Testis (tissue), 3 donors: ENCODE measurements around the gene FBLN5. TPM values are rescaled to one million over a fixed set of nuclear protein-coding genes. Genes with fewer than 3 reads are reported as not detected.

ENCODE experiments used
- DNase-seq: peaks from one replicate; pipeline ENCODE4 v3.0.0-alpha.2; 2019
- H3K27ac ChIP-seq, 2 donors: fragments of 200-600 bp; sonication (generic); one replicate each; pipeline ENCODE4 v1.5.1; 2019
- H3K27me3 ChIP-seq: fragments of 200-600 bp; sonication (generic); one replicate; pipeline ENCODE4 v1.5.1; 2019
- H3K36me3 ChIP-seq: fragments of 200-600 bp; sonication (generic); one replicate; pipeline ENCODE4 v1.5.1; 2017; ENCODE audit warnings: low read depth; ENCODE audit errors: missing control alignments
- H3K4me1 ChIP-seq: fragments of 200-600 bp; sonication (generic); one replicate; pipeline ENCODE4 v1.5.1; 2019
- H3K4me3 ChIP-seq, 2 donors: fragments of 200-600 bp; sonication (generic); one replicate each; pipeline ENCODE4 v1.5.1; 2017 to 2019
- H3K9me3 ChIP-seq: fragments of 200-600 bp; sonication (generic); one replicate; pipeline ENCODE4 v1.5.1; 2017
- POLR2A ChIP-seq: fragments of 450-650 bp; IDR thresholded peaks from one replicate; pipeline ENCODE4 v1.6.1; 2017; ENCODE audit warnings: antibody characterized with exemption, mild to moderate bottlenecking, moderate library complexity
- WGBS, 2 donors: methylation state at CpG; one replicate each; pipeline ENCODE4 v1.1.5; 2018; 5-methylcytosine and 5-hydroxymethylcytosine counted together
- intact Hi-C: fragments of 100-400 bp; cut with DNase I; formaldehyde crosslinking; loops from one replicate; pipeline ENCODE4 v1.15.1; 2023; ENCODE audit warnings: low total_unique reads
- polyA plus RNA-seq: library from polyadenylated mRNA; stranded (reverse); fragments of 350-450 nt; fragmentation: Illumina TruSeq; extraction: RNeasy Lipid Tissue Mini Kit (QIAGEN cat#74804); gene quantifications from one replicate; pipeline ENCODE4 v1.2.3, GENCODE V29; 2014; ENCODE audit warnings: low read depth, low replicate concordance; ENCODE audit not compliant: insufficient read depth
- total RNA-seq, 2 donors: library from RNA; depleted of rRNA; stranded (reverse); fragments of >200 nt; gene quantifications; one replicate each; pipeline ENCODE4 v1.2.3, GENCODE V29; 2016
- TF ChIP-seq, protein P1 (sequence below), 3 experiments: fragments of 450-650 bp in 2 of 3; fragments of 200-600 bp in 1 of 3; sonication (generic) in 1 of 3; IDR thresholded peaks; one replicate each; pipeline ENCODE4 v1.5.1; 2016 to 2019; ENCODE audit warnings: antibody characterized with exemption in 3 of 3, mild to moderate bottlenecking in 2 of 3, moderate library complexity in 1 of 3

Gene FBLN5
- total and polyA plus RNA-seq, 3 donors from 2014 or later: 88.1 to 118 (median 110) TPM

DNA sequence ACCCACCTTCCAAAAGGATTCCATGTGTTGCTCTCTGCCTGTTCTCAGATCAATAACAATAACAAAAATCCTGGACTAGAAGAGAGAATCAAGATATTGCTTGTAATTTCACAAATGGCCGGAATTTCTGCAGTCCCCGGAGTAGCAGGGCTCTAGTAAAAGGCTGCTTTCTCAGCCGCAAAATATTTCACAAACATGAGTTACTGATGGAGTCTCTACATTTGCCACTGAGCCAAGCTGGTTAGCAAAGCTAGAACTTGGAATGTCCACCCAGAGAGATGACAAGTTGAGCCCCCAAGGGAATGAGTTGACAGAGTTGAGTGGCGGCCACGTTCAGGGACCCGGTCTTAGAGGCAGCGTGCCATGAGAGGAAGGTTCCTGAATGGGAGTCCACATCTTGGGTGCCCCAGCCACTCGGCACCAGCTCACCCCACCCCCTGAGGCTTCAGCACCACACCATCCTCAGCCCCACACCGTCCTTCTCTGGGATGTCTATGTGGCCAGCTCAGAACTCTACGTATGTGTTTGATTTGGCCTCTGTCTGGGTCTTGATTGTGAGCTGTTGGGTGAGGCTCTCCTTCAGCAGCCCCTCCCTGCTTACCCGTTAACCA, 15.9 kb downstream of the FBLN5 start:
- WGBS, 2 donors: 93% methylated on average over 9 to 11 of the region's 11 CpGs
- Histone ChIP-seq H3K36me3 (no peaks in the 10 kb centered on the region), H3K4me3 (no peak overlapping the region), H3K4me1 (no peaks in the 10 kb centered on the region), H3K27ac (peak overlapping the region in 1 of 2 donors; percentile 41), H3K27me3 (no peaks in the 10 kb centered on the region), H3K9me3 (no peaks in the 10 kb centered on the region)
- TF ChIP-seq, protein P1, sequence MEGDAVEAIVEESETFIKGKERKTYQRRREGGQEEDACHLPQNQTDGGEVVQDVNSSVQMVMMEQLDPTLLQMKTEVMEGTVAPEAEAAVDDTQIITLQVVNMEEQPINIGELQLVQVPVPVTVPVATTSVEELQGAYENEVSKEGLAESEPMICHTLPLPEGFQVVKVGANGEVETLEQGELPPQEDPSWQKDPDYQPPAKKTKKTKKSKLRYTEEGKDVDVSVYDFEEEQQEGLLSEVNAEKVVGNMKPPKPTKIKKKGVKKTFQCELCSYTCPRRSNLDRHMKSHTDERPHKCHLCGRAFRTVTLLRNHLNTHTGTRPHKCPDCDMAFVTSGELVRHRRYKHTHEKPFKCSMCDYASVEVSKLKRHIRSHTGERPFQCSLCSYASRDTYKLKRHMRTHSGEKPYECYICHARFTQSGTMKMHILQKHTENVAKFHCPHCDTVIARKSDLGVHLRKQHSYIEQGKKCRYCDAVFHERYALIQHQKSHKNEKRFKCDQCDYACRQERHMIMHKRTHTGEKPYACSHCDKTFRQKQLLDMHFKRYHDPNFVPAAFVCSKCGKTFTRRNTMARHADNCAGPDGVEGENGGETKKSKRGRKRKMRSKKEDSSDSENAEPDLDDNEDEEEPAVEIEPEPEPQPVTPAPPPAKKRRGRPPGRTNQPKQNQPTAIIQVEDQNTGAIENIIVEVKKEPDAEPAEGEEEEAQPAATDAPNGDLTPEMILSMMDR (IDR thresholded peaks at IDR 0.05): no peak
- TF ChIP-seq POLR2A: no peak
- intact Hi-C loops: no loop called here
- no peak for DNase-seq

DNA sequence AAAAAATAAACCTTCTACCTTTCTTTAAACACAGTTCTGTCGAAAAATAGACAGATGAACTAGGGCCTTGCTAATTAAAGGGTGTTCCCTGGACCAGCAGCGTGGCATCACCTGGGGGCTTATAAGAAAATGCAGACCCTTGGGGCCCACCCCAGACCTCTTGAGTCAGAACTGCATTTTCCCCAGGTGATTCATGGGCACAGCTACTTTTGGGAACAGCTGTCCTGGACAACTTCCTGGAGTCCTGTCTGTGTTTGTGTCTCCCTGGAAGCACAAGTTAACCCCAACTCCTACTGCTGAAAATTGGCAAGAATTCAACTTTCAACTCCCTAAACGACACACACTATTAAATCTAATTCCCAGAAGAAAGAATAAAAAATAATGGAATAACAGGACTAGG, 17.8 kb downstream of the FBLN5 start:
- no peaks in the 10 kb centered on the region for H3K27me3 ChIP-seq
- no peak overlapping the region for H3K4me3 ChIP-seq
- WGBS, 2 donors: 53 to 55% methylated on average over 3 of the region's 3 CpGs
- no peaks in the 10 kb centered on the region for H3K36me3 ChIP-seq
- H3K27ac ChIP-seq: peak overlapping the region in 1 of 2 donors; percentile 22
- intact Hi-C loops: no loop called here
- TF ChIP-seq, protein P1 (IDR thresholded peaks at IDR 0.05): no peak
- TF ChIP-seq POLR2A: no peak
- DNase-seq: no peak
- no peaks in the 10 kb centered on the region for H3K4me1 ChIP-seq
- no peaks in the 10 kb centered on the region for H3K9me3 ChIP-seq

DNA sequence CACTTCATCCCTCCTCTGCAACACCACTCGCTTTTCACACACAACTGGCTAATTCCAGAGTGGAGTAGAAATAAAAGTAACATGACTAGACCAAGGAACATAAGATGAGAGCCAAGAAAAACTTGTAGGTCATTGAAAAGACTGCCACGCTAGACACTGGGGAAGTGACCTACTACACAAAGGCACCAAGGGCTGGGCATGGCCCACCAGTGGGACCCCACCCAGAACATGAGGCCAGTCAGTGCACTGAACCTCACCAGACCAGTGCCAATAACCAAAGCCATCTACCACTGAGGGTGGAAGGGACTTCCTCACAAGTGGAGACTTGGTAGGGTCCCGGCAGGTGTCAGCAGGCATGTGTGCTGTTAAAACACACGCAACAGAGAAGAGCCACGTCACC, 19.7 kb downstream of the FBLN5 start:
- TF ChIP-seq, protein P1 (IDR thresholded peaks at IDR 0.05): no peak
- TF ChIP-seq POLR2A: no peak
- Histone ChIP-seq H3K36me3 (no peaks in the 10 kb centered on the region), H3K27ac (peak overlapping the region in 1 of 2 donors; percentile 45), H3K27me3 (no peaks in the 10 kb centered on the region), H3K4me3 (no peak overlapping the region), H3K4me1 (peaks cover 4% of the 10 kb centered on the region), H3K9me3 (no peaks in the 10 kb centered on the region)
- intact Hi-C loops: no loop called here
- WGBS, 2 donors: 71 to 80% methylated on average over 5 of the region's 5 CpGs
- no peak for DNase-seq

- 86 to 94% methylated on average over 3 of the region's 3 CpGs for WGBS, 2 donors
- TF ChIP-seq, protein P1 (IDR thresholded peaks at IDR 0.05): no peak
- no peak for TF ChIP-seq POLR2A
Observed at GRCh38 chr14:91927191-91927590, 20.3 kb downstream of the FBLN5 start.

More at GRCh38 chr14:91927191-91927590, 20.3 kb downstream of the FBLN5 start:
- Histone ChIP-seq H3K4me1 (peaks cover 5% of the 10 kb centered on the region), H3K36me3 (no peaks in the 10 kb centered on the region), H3K27me3 (no peaks in the 10 kb centered on the region), H3K9me3 (no peaks in the 10 kb centered on the region), H3K27ac (peak overlapping the region in 1 of 2 donors; percentile 60), H3K4me3 (no peak overlapping the region)
- intact Hi-C loops: no loop called here
- DNase-seq: no peak
